AG09309 (cell line): ENCODE measurements around the gene LMBRD1.

Source experiments
- DNase-seq: peaks from one replicate; pipeline ENCODE4 v3.0.0-alpha.2; 2010; ENCODE audit warnings: low read depth
- H3K4me3 ChIP-seq: 2 replicates; pipeline ENCODE4 v1.5.1; 2011; ENCODE audit warnings: mild to moderate bottlenecking, low read depth, low read length, moderate library complexity; ENCODE audit not compliant: control insufficient read depth
- CTCF ChIP-seq: IDR thresholded peaks from 2 replicates; pipeline ENCODE4 v1.5.1; 2011; ENCODE audit warnings: mild to moderate bottlenecking, low read depth, low read length, inconsistent platforms; ENCODE audit not compliant: insufficient read depth, control insufficient read depth; ENCODE audit errors: missing control alignments

Gene LMBRD1

GRCh38 chr6:69665437-69665836, 131.4 kb downstream of the LMBRD1 start:
- no peak for DNase-seq
- TF ChIP-seq CTCF, result no peak
- H3K4me3 ChIP-seq, result no peak overlapping the region

- DNase-seq, result no peak
- no peak overlapping the region for H3K4me3 ChIP-seq
- TF ChIP-seq CTCF, result no peak
Observed at GRCh38 chr6:69664551-69664950, 132.3 kb downstream of the LMBRD1 start.

- no peak for DNase-seq
- no peak for TF ChIP-seq CTCF
- H3K4me3 ChIP-seq, result no peak overlapping the region
Observed at GRCh38 chr6:69663215-69663614, 133.6 kb downstream of the LMBRD1 start.

- no peak for DNase-seq
- TF ChIP-seq CTCF, result no peak
- no peak overlapping the region for H3K4me3 ChIP-seq
Observed at GRCh38 chr6:69650703-69651102, 146.1 kb downstream of the LMBRD1 start.

GRCh38 chr6:69647726-69648125, 149.1 kb downstream of the LMBRD1 start:
- no peak for TF ChIP-seq CTCF
- DNase-seq, result no peak
- H3K4me3 ChIP-seq, result no peak overlapping the region

GRCh38 chr6:69643688-69644087, 153.1 kb downstream of the LMBRD1 start:
- no peak overlapping the region for H3K4me3 ChIP-seq
- no peak for DNase-seq
- TF ChIP-seq CTCF, result no peak

- TF ChIP-seq CTCF, result no peak
- no peak overlapping the region for H3K4me3 ChIP-seq
- DNase-seq, result no peak
Observed at GRCh38 chr6:69632932-69633331, 163.9 kb downstream of the LMBRD1 start.
